Fibroblast of the aortic adventitia (primary cell): ENCODE results near the gene PSKH1. TPM values are rescaled to one million over a fixed set of nuclear protein-coding genes. Genes with fewer than 3 reads are reported as not detected.

Experiments
- DNase-seq: peaks from one replicate; pipeline ENCODE4 v3.0.0-alpha.2; 2010; ENCODE audit warnings: low read depth
- H3K4me3 ChIP-seq: 2 replicates; pipeline ENCODE4 v1.5.1; 2011; ENCODE audit warnings: low read depth, mild to moderate bottlenecking, control low read depth, low read length, moderate library complexity
- total RNA-seq: library from RNA; depleted of rRNA; stranded (reverse); fragments of >200 nt; gene quantifications from 2 replicates; pipeline ENCODE4 v1.2.3, GENCODE V29; 2012; ENCODE audit warnings: low replicate concordance
- TF ChIP-seq, protein P1 (sequence below): IDR thresholded peaks from 2 replicates; pipeline ENCODE4 v1.5.1; 2011; ENCODE audit warnings: mild to moderate bottlenecking, low read length, control low read depth, inconsistent platforms; ENCODE audit not compliant: insufficient read depth

Gene PSKH1
- total RNA-seq, 1 donor, result 19.8 TPM

GRCh38 chr16:67868290-67868689, 24.8 kb upstream of the PSKH1 start:
- TF ChIP-seq, protein P1, sequence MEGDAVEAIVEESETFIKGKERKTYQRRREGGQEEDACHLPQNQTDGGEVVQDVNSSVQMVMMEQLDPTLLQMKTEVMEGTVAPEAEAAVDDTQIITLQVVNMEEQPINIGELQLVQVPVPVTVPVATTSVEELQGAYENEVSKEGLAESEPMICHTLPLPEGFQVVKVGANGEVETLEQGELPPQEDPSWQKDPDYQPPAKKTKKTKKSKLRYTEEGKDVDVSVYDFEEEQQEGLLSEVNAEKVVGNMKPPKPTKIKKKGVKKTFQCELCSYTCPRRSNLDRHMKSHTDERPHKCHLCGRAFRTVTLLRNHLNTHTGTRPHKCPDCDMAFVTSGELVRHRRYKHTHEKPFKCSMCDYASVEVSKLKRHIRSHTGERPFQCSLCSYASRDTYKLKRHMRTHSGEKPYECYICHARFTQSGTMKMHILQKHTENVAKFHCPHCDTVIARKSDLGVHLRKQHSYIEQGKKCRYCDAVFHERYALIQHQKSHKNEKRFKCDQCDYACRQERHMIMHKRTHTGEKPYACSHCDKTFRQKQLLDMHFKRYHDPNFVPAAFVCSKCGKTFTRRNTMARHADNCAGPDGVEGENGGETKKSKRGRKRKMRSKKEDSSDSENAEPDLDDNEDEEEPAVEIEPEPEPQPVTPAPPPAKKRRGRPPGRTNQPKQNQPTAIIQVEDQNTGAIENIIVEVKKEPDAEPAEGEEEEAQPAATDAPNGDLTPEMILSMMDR, result no peak
- DNase-seq, result no peak
- no peak overlapping the region for H3K4me3 ChIP-seq

DNA sequence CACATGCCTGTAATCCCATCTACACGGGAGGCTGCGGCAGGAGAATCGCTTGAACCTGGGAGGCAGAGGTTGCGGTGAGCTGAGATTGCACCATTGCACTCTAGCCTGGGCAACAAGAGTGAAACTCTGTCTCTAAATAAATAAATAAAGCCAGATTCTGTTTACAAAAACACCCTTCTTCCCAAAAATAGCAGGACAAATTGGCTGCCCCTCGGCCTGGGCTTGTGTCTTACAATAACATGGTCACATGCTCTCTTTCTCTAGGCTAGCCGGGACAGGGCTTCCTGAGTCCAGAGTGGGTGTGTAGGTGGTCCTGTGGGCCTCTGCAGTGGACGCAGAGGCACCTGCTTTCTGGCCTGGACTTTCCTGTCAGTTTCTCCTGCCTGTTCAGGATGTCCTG, 23.4 kb upstream of the PSKH1 start:
- TF ChIP-seq, protein P1, result no peak
- no peak overlapping the region for H3K4me3 ChIP-seq
- no peak for DNase-seq

- no peak for DNase-seq
- no peak overlapping the region for H3K4me3 ChIP-seq
- TF ChIP-seq, protein P1, result no peak
Observed at GRCh38 chr16:67871256-67871655, 21.8 kb upstream of the PSKH1 start.

DNA sequence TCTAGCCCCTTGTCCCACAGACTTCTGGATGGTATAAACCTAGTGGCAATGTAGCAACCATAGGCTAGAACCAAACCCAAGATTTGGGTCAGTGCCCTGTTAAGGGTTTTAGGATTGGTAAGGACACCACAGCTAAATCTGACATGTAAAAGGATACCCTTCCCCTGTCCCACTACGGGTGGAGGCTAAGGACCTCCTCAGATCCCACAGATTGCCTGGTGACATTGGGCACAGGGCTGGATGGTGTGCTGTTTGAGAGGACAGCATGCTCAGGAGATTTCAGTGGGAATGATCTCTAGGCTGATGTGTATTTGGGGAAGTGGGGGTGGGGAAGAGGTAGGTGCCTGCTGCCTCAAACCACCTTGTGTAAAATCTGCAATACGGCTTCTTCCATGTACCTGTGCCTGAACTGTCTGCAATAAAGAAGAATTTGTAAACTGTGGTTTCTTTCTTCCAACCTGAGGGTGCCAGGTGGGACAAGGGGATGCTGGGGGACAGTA, 20.9 kb upstream of the PSKH1 start:
- no peak for DNase-seq
- no peak overlapping the region for H3K4me3 ChIP-seq
- TF ChIP-seq, protein P1, result no peak

- peak within 1 kb of the TSS; percentile 89 for H3K4me3 ChIP-seq
- TF ChIP-seq, protein P1, result no peak
- DNase-seq, result peak; percentile 74
Observed at GRCh38 chr16:67872631-67873434, 20.2 kb upstream of the PSKH1 start, which contains the start of gene EDC4. TSS of gene EDC4 (plus strand) at chr16:67873052. CDS start at chr16:67873262, 210 bp downstream.

- DNase-seq, result peak; percentile 18
- peak overlapping the region; percentile 89 for H3K4me3 ChIP-seq
- TF ChIP-seq, protein P1, result no peak
Observed at GRCh38 chr16:67873435-67874370, 19.4 kb upstream of the PSKH1 start.
